ENCODE measurements around the gene CCDC197. TPM values are rescaled to one million over a fixed set of nuclear protein-coding genes. Genes with fewer than 3 reads are reported as not detected.
A peak's percentile ranks its signal among the peaks of the same experiment; 100 is the strongest.

The CCDC197 gene
- total RNA-seq, 1 experiment from 2014 or later = not detected

DNA sequence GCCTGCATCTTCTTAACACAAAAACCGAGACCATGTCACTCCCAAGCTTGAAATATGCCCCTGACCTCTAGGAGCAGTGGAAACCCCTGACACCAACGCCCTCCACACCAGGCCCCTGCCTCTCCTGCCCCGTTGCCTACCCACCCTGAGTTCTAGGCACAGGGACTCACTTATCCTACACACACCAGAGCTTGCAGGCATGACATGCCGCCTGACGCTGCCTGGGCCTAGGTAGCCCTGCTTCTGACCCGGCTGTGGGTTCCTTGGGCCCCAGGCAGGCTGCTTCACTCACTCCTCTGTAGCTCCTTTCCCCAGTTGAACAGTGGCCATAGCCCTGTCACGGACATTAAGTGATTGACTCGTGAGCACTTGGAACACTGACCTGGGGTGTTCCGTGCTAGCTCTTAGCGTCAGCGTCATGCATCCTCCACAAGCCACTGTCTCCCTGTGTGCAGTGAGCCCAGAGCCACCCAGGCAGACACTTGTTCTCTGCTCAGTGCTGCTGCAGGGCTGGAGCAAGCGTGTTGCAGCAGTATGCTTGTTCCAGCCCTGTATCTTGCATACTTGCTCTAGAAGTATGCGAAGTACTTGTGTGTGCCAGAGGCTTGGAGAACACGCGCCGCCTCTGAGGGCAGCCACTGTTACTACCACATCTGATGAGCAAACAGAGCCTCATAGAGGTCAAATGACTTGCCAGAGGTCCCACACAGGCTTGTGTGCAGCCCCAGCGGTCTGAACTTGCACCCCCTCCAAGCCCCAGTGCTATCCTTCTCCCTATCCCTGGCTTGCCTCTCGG lies 44.6 kb downstream of the CCDC197 start:
- DNase-seq (ENCODE audit: low read depth) = no peak

DNA sequence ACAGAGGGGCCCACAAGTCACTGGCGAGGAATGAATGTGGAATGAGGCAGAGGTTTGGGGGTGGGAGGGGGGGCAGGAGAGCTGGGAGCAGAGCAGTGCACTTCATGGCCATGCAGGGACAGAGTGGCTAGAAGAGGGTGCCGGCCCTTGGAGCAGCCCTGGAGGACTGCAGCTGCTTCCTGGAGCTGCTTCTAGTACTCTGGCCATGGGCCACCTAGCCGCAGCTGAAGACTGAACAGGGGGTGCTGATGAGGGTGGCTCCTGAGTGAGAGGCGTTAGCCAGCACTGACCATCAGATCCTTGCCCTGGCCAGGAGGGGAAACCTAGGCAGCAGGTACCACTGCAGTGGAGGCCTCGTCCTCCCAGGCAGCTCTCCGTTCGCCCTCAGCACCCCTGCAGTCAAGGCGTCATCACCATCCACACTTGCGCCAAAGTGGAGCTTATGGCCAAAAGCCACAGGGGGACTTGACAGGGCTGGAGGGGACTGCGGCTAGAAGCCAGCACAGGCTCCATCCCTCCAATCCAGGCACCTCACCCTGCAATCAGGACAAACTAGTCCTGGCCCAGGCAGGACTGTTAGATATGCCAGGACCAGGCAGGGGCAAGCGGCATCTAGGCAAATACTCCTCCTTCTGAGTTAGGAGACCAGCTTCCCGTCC lies 45.5 kb downstream of the CCDC197 start:
- DNase-seq (ENCODE audit: low read depth) = no peak

- no peak for DNase-seq (ENCODE audit: low read depth)
These were observed 46.1 kb downstream of the CCDC197 start for GRCh38 chr14:94043111-94043755.

- DNase-seq (ENCODE audit: low read depth) = no peak
These were observed 46.8 kb downstream of the CCDC197 start for GRCh38 chr14:94043756-94044475.

DNA sequence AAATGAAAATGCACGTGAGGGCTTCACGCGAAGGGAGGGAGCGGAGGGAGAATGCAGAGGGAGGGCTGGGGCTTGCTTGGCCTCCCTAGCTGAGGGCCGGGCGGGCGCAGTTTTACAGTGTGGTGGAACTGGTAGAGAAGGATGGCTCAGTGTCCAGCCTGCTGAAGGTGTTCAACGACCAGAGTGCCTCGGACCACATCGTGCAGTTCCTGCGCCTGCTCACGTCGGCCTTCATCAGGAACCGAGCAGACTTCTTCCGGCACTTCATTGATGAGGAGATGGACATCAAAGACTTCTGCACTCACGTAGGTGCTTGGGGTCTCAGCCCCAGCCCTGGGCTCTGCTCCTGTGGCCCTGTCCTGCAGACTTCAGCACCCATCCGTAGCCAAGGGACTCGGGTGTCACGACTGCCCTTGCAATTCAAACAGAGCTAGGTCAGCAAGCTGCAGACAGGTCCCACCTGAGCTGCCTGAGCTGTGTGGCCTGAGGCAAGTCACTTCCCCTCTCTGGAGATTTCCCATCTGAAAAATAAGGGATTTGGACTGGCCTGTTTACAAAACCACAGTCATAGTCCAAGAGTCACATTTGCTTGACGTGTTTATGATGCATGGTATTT lies 47.5 kb downstream of the CCDC197 start:
- no peak for DNase-seq (ENCODE audit: low read depth)

- DNase-seq (ENCODE audit: low read depth) = no peak
These were observed 48.0 kb downstream of the CCDC197 start for GRCh38 chr14:94045101-94045500.

- DNase-seq (ENCODE audit: low read depth) = no peak
These were observed 48.7 kb downstream of the CCDC197 start for GRCh38 chr14:94045563-94046345.

- DNase-seq (ENCODE audit: low read depth) = no peak
These were observed 49.7 kb downstream of the CCDC197 start for GRCh38 chr14:94046696-94047250.

DNA sequence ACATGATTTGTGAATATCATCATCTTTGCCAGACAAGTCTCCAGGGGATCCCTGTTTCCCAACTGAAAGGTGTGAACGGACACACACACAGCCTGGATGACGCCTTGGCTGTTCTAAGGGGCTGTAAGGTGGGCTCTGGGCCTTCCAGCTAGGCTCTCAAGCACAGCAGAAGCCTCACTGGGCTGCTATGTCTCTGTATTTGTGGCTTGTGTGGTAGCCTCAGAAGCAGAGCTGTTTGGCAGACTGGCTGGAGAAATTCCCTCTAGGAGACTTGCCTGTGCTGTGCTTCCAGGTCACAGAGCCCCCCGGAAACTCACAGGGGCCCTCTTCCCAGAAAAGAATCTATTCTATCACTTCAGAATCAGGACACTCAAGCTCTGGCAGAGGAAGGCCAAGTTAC lies 50.5 kb downstream of the CCDC197 start:
- no peak for DNase-seq (ENCODE audit: low read depth)

DNA sequence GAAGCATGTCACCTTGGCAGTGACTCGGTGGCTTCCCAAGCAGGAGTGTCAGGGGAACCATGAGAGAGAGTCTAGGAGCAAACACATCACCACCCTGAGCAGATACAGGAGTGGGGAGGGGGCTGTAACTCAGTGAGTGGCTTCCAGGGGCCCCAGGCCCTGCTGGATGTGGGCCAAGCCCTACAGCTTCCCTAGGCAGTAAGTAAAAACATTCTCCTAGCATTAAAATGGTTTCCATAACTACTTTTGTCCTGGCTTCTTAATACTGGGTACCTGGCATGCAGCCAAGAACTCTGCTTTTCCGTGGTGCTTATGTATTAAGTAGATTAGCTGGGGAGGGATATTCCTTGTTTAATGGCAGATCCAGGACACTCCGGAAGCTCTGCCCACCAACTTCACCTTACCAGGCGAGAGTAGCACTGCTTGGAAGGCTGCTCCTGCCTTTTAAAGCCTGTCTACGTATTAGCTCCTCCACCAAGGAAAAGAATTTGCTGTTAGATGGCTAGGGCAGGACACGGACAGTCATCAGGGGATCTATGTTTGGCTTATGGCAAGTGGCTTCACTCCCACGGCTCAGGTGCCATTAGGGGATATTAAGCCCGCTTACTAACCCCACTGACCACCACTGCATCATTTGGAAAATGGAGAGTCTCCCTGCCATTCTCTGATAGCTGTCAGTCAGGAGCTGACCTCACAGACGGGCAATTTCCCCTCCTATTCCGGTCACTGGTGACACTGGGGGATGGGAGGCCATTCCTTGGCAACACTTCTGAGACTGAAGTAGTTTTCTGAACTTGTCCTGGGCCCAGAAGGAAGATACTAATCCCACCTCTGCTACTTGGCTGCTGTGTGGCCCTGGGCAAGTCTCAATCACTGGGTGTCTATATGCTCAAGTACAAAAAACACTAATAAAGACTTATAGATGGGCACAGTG lies 51.9 kb downstream of the CCDC197 start:
- no peak for DNase-seq (ENCODE audit: low read depth)

DNA sequence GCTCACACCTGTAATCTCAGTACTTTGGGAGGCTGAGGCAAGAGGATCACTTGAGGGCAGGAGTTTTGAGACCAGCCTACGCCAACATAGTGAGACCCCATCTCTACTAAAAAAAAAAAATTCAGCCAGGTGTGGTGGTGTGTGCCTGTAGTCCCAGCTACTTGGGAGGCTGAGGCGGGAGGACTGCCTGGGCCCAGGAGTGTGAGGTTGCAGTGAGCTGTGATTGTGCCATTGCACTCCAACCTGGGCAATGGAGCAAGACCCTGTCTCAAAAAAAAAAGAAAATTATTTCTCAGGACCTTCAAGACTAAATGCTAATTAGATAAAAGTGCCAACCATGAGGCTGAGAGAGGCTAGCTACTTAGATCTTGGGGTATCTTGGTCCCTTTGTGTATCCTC lies 52.5 kb downstream of the CCDC197 start:
- DNase-seq (ENCODE audit: low read depth) = no peak

DNA sequence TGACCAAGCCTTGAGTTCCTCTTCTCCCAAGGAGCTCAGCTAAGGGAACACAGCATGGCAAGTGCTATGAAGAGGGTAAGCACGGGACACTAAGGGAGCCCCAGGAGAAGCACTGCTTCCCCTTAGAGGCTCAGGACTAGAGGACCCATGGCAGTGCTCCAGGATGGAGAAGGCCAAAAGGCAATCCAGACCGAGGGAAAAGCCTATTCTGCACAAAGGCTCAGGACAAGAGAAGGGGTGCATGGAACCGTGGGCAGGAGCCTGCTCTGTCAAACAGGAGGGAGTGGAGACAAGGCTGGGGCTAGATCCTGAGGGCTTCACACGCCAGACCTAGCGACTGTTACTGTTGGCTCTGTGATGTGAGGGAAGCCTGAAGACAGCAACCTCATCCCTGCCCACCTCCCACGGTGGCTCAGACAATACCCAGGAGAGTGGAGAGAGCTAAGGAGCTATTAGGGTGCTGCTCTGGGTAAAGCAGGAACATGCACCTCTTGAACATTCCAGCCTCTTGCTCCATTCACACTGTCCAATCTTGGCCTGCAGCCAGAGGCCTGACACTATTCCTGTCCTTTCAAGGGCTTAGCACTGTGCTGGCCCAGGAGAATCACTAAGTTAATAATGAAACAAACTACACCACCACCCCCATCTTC lies 53.3 kb downstream of the CCDC197 start:
- DNase-seq (ENCODE audit: low read depth) = no peak

- DNase-seq (ENCODE audit: low read depth) = peak; percentile 23
These were observed 54.0 kb downstream of the CCDC197 start for GRCh38 chr14:94051115-94051514.

- DNase-seq (ENCODE audit: low read depth) = no peak
These were observed 54.7 kb downstream of the CCDC197 start for GRCh38 chr14:94051779-94052178.

DNA sequence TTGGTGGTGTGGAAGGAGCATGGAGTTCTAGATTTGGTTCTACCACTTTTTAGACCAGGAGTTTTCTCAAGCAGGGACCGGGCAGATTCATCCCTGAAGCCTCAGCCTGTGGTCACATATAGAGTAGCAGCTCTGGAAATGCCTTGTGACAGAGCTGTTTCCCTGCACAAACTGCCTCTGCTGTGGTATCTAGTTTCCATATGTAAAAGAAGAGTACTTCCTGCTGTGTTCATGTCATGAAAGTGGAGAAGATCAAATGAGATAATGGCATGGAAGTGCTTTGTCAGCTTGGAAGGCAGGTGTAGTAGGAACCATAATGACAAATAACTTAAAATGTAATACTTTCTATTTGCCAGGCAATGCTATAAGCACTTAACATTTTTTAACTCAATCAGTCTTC lies 55.1 kb downstream of the CCDC197 start:
- no peak for DNase-seq (ENCODE audit: low read depth)

DNA sequence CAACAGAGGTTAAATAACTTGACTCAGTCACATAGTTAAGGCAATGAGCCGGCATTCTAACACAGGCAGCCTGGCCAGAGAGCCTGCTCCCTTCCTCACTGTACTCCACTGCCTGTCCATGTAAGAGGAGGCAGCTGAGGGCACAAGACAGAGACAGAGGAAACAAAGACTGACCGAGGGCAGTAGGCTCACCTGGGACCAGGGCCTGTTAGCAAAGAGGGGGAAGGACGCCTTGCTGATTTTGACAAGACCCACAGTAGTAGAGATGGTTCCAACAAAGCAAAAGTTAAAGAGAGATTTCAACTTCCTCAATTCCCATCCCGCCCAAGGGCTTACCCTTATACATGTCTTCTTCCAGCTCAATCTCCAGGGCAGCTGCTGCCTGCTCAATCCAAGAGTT lies 55.6 kb downstream of the CCDC197 start:
- DNase-seq (ENCODE audit: low read depth) = no peak

GRCh38 chr14:94054401-94054800 lies 57.3 kb downstream of the CCDC197 start:
- no peak for DNase-seq (ENCODE audit: low read depth)

GRCh38 chr14:94054936-94055335 lies 57.8 kb downstream of the CCDC197 start:
- no peak for DNase-seq (ENCODE audit: low read depth)
